DND-41 (cell line): Measurements from ENCODE around the gene HAND1.

Experiments
- EZH2 ChIP-seq: IDR thresholded peaks from 3 replicates; pipeline ENCODE4 v1.6.1; 2012; ENCODE audit warnings: borderline replicate concordance, low read depth, mild to moderate bottlenecking, moderate library complexity, low read length, inconsistent platforms; ENCODE audit not compliant: severe bottlenecking
- TF ChIP-seq, protein P1 (sequence below): IDR thresholded peaks from 2 replicates; pipeline ENCODE4 v1.5.1; 2012; ENCODE audit warnings: borderline replicate concordance, low read length, moderate library complexity, mild to moderate bottlenecking; ENCODE audit not compliant: poor library complexity, severe bottlenecking; ENCODE audit errors: extremely low read depth

- TF ChIP-seq, protein P1, sequence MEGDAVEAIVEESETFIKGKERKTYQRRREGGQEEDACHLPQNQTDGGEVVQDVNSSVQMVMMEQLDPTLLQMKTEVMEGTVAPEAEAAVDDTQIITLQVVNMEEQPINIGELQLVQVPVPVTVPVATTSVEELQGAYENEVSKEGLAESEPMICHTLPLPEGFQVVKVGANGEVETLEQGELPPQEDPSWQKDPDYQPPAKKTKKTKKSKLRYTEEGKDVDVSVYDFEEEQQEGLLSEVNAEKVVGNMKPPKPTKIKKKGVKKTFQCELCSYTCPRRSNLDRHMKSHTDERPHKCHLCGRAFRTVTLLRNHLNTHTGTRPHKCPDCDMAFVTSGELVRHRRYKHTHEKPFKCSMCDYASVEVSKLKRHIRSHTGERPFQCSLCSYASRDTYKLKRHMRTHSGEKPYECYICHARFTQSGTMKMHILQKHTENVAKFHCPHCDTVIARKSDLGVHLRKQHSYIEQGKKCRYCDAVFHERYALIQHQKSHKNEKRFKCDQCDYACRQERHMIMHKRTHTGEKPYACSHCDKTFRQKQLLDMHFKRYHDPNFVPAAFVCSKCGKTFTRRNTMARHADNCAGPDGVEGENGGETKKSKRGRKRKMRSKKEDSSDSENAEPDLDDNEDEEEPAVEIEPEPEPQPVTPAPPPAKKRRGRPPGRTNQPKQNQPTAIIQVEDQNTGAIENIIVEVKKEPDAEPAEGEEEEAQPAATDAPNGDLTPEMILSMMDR: no peak
- TF ChIP-seq EZH2: no peak
Measured at GRCh38 chr5:154464438-154464837, 13.6 kb downstream of the HAND1 start.
